Endometrium (tissue), 2 donors: ENCODE measurements around the gene FGFBP2.

ENCODE experiments used
- FAIRE-seq: peaks from 2 replicates; lab custom pipeline; 2012; peaks lifted over from hg19 to GRCh38; lab: Jason Lieb, UNC
- donor health status: control.
- donor health status: control.

The FGFBP2 gene

GRCh38 chr4:15968551-15969300 lies 5.8 kb upstream of the FGFBP2 start:
- no peak for FAIRE-seq

- FAIRE-seq = no peak
Measured at GRCh38 chr4:15965325-15965724, 2.4 kb upstream of the FGFBP2 start.

DNA sequence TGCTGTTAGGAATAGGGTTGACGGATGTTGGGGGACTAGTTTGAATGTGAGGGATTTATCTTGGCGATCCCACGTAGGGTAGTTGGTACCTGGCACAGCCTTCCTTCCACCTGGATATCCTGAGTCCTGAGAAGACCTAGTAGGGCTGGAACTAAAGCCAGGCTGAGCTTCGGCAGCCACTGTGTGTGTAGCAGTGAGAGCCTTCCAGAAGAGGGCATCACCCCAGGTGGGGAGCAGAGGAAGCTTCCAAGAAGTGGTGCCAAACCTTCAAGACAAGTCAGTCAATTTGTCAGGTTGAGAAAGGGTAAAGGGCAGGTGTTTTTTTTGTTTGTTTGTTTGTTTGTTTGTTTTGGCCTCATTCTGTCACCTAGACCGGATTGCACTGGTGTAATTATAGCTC lies 1.2 kb upstream of the FGFBP2 start:
- FAIRE-seq = no peak

DNA sequence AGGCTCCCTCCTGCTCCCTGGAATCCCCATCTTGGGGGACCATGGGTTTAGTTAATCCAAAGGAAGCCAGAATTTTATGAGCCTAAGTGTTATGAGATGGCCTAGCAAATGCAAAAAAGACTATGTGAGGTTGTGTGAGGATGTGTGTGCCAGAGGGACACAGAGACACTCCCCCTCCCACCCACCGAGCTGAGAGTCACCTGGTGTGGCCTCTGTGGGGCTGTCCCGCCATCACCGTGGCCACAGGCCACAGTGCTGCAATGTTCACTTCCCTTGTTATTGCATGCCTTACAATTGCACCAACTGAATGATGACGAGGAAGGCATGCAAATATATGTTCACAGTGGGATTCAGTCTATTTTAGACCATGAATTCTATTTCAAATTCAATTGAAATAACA lies 601 bp upstream of the FGFBP2 start:
- FAIRE-seq = no peak

- no peak for FAIRE-seq
Measured at GRCh38 chr4:15961781-15962510, 1.0 kb downstream of the FGFBP2 start.

GRCh38 chr4:15958562-15958961 lies 4.4 kb downstream of the FGFBP2 start:
- FAIRE-seq = no peak

- no peak for FAIRE-seq
Measured at GRCh38 chr4:15956179-15956850, 6.7 kb downstream of the FGFBP2 start.

- no peak for FAIRE-seq
Measured at GRCh38 chr4:15955670-15956069, 7.3 kb downstream of the FGFBP2 start.

GRCh38 chr4:15953625-15954024 lies 9.3 kb downstream of the FGFBP2 start:
- FAIRE-seq = no peak

GRCh38 chr4:15951781-15952180 lies 11.2 kb downstream of the FGFBP2 start:
- FAIRE-seq = no peak

DNA sequence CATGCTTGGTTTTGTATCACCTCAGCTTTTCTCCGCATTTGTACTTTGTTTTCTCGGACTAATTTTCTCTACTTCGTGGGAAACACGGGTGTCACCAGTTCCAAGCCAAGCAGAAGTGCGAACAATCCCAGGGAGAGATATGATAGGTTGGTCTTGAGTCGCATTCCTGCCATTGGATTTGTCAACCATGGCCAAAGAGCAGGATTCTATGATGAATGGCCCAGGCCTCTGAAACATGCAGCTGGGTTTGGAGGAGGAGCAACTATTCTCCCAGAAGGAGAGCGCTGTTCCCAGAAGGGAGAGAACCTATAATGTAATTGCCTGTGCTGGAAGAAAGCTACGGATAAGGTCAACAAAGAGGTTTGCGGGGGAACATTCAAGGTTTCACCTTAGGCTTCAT lies 14.1 kb downstream of the FGFBP2 start:
- no peak for FAIRE-seq

DNA sequence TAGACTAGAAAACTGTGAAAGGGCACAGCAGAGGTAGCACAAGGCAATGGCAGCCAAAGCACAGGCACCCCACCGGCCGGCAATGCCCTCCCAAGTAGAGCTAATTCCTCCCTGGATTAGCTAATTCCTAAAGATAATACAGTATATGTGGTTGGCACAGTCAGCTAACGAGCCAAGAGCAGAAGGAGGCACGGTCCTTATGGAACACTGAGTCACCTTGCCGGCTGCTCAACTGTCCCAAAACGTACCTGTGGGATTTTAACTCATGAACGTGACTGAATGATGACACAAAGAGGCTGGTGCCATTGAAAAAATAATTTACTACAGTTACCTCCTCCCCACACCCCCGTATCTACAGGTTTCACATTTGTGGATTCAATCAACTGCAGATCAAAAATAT lies 15.3 kb downstream of the FGFBP2 start:
- no peak for FAIRE-seq

- no peak for FAIRE-seq
Measured at GRCh38 chr4:15945516-15945915, 17.5 kb downstream of the FGFBP2 start.

- FAIRE-seq = no peak
Measured at GRCh38 chr4:15944895-15945294, 18.1 kb downstream of the FGFBP2 start.

- FAIRE-seq = no peak
Measured at GRCh38 chr4:15942283-15942682, 20.7 kb downstream of the FGFBP2 start.

GRCh38 chr4:15938640-15939039 lies 24.3 kb downstream of the FGFBP2 start, which contains the start of gene FGFBP1:
FGFBP1 (minus strand) TSS chr4:15938740; CDS start chr4:15936632, 2,108 bp downstream.
- FAIRE-seq = no peak

GRCh38 chr4:15938182-15938581 lies 24.8 kb downstream of the FGFBP2 start:
- FAIRE-seq = no peak

DNA sequence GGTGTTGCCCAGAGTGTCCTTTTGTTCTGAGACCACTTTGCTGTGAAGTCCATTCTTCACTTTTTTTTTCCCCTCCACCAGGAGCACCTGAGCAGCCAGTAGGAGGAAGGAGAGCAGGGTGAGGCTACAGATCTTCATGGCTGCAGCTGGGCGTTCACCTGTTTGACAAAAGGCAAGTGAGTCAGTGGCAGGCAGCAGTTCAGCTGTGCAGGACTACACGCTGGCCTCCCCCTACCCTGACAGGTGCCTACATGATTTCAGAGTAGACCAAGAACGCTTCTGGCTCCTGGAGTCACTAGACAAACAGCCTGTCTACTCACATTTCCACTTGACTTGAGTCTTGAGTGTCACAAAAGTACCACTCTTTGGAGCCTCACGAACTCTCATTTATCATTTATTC lies 26.5 kb downstream of the FGFBP2 start:
- FAIRE-seq = no peak

DNA sequence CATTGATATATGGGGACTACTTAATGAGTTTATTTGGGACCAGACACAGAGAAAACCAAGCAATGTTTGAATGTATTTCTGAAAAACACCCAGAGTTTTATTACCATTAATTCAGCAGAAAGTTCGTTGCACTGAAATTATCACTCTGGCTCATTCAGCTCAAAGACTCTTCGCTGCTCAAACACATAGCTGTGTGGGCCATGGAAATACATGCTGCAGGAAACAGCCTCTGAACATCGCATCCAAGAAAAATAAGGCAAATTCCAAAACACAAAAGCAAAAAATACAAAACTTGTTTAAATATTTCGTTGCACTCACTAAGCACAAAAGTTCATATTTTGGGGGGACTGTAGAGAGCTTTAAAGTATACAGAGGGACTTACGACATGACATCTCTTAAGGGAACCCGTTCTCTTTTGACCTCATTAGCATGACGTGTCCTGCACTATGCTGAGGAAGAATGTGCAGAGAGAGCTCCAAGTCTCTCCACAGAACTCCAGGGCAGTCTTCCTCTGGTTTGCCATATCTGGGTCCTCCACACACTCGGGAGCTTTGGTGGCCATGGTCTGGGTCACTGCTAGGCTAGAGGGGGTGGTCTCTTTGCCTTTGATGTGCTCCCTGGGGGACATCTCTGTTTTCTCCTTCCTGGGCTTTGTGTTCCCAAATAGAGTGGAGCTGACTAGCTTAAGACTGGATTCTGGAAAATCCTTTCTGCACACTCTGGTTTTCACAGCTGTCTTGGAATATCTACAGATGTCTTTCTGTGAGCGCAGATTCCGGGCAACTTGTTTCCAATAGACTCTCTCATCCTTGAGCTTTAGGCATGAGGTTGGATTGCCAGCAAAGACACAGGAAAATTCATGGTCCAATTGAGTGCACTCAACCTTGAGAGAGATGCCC lies 27.2 kb downstream of the FGFBP2 start:
- FAIRE-seq = no peak

GRCh38 chr4:15934259-15934658 lies 28.7 kb downstream of the FGFBP2 start:
- FAIRE-seq = no peak

GRCh38 chr4:15931451-15932210 lies 31.3 kb downstream of the FGFBP2 start:
- no peak for FAIRE-seq
